Chondrocyte (in vitro differentiated cells): ENCODE data around the gene ARHGAP44. TPM values are rescaled to one million over a fixed set of nuclear protein-coding genes. Genes with fewer than 3 reads are reported as not detected.

ENCODE experiments used
- DNase-seq: peaks from one replicate; pipeline ENCODE4 v3.0.0; 2021; ENCODE audit warnings: mixed read lengths, low spot score
- H3K27ac Mint-ChIP-seq: one replicate; pipeline ENCODE4 v1.8.0; 2021; ENCODE audit warnings: mild to moderate bottlenecking, moderate library complexity, mixed read lengths; ENCODE audit not compliant: unreplicated experiment
- H3K27me3 Mint-ChIP-seq: 2 replicates; pipeline ENCODE4 v1.8.0; 2021; ENCODE audit warnings: low read depth, mixed read lengths
- H3K36me3 Mint-ChIP-seq: 2 replicates; pipeline ENCODE4 v1.8.0; 2021; ENCODE audit warnings: low read depth, mixed read lengths
- H3K4me1 Mint-ChIP-seq: 2 replicates; pipeline ENCODE4 v1.8.0; 2021; ENCODE audit warnings: low read depth, mild to moderate bottlenecking, mixed read lengths
- H3K4me3 Mint-ChIP-seq: one replicate; pipeline ENCODE4 v1.8.0; 2021; ENCODE audit warnings: mild to moderate bottlenecking, moderate library complexity, mixed read lengths; ENCODE audit not compliant: unreplicated experiment
- H3K9me3 Mint-ChIP-seq: 2 replicates; pipeline ENCODE4 v1.8.0; 2021; ENCODE audit warnings: low read depth, mixed read lengths
- total RNA-seq: library from RNA; stranded (reverse); gene quantifications from 3 replicates; pipeline ENCODE4 v1.2.1, GENCODE V29; 2021
- TF ChIP-seq, protein P1 (sequence below): fragments of 200-600 bp; sonication (generic); IDR thresholded peaks from 2 replicates; pipeline ENCODE4 v1.5.0; 2021; ENCODE audit warnings: antibody characterized with exemption, mild to moderate bottlenecking, moderate library complexity

Gene ARHGAP44
- total RNA-seq, 1 donor from 2014 or later = 5.7 TPM

DNA sequence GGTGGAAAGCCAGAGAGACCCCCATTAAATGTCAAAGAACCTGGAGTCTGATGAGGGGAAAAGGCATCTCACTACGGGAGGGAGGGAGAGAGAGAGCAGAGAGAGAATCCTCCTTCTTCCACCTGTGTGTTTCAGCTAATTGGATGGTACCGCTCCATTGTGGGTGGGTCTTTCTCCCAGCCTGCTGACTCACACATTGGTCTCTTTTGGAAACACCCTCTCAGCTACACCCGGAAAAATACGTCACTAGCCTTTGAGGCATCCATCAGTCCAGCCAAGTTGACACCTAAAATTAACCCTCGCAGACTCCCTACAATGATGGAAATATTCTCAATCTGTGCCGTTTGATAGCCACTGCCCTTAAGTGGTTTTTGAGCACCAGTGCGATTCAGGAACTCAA lies 128.1 kb downstream of the ARHGAP44 start:
- Mint-ChIP-seq H3K36me3 (peaks cover 13% of the 10 kb centered on the region), H3K4me1 (no peaks in the 10 kb centered on the region), H3K27ac (no peak overlapping the region), H3K27me3 (no peaks in the 10 kb centered on the region), H3K9me3 (no peaks in the 10 kb centered on the region), H3K4me3 (no peak overlapping the region)
- no peak for DNase-seq
- TF ChIP-seq, protein P1, sequence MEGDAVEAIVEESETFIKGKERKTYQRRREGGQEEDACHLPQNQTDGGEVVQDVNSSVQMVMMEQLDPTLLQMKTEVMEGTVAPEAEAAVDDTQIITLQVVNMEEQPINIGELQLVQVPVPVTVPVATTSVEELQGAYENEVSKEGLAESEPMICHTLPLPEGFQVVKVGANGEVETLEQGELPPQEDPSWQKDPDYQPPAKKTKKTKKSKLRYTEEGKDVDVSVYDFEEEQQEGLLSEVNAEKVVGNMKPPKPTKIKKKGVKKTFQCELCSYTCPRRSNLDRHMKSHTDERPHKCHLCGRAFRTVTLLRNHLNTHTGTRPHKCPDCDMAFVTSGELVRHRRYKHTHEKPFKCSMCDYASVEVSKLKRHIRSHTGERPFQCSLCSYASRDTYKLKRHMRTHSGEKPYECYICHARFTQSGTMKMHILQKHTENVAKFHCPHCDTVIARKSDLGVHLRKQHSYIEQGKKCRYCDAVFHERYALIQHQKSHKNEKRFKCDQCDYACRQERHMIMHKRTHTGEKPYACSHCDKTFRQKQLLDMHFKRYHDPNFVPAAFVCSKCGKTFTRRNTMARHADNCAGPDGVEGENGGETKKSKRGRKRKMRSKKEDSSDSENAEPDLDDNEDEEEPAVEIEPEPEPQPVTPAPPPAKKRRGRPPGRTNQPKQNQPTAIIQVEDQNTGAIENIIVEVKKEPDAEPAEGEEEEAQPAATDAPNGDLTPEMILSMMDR = no peak

DNA sequence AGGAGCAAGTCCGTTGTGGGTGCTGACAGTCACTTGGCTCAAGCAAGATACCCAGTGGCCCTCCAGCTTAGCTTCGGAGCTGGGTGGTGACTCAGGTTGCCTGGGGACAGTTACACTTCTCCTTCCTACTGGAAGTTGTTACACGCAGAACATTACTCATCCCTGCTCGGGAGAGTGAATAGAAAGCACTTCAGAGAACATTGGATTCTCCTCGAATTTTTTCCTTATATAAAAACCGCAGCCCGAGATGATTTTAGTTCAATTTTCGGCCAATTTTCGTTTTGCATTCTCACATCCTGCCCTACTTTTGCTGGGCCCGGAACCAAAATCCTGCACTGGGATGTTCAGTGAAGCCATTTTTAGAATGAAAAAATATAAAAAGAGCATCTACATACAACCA lies 128.8 kb downstream of the ARHGAP44 start:
- no peak overlapping the region for H3K27ac Mint-ChIP-seq
- peaks cover 13% of the 10 kb centered on the region for H3K36me3 Mint-ChIP-seq
- H3K27me3 Mint-ChIP-seq = no peaks in the 10 kb centered on the region
- TF ChIP-seq, protein P1 = no peak
- no peaks in the 10 kb centered on the region for H3K4me1 Mint-ChIP-seq
- H3K4me3 Mint-ChIP-seq = no peak overlapping the region
- H3K9me3 Mint-ChIP-seq = no peaks in the 10 kb centered on the region
- no peak for DNase-seq

GRCh38 chr17:12922120-12922519 lies 132.8 kb downstream of the ARHGAP44 start:
- Mint-ChIP-seq H3K27me3 (no peaks in the 10 kb centered on the region), H3K27ac (no peak overlapping the region), H3K9me3 (no peaks in the 10 kb centered on the region), H3K4me1 (peaks cover 4% of the 10 kb centered on the region), H3K36me3 (peaks cover 11% of the 10 kb centered on the region), H3K4me3 (no peak overlapping the region)
- DNase-seq = no peak
- TF ChIP-seq, protein P1 = no peak

GRCh38 chr17:12924614-12925013 lies 135.3 kb downstream of the ARHGAP44 start:
- no peaks in the 10 kb centered on the region for H3K27me3 Mint-ChIP-seq
- H3K4me1 Mint-ChIP-seq = peaks cover 15% of the 10 kb centered on the region
- DNase-seq = no peak
- H3K27ac Mint-ChIP-seq = no peak overlapping the region
- no peaks in the 10 kb centered on the region for H3K9me3 Mint-ChIP-seq
- peaks cover 6% of the 10 kb centered on the region for H3K36me3 Mint-ChIP-seq
- TF ChIP-seq, protein P1 = no peak
- no peak overlapping the region for H3K4me3 Mint-ChIP-seq

DNA sequence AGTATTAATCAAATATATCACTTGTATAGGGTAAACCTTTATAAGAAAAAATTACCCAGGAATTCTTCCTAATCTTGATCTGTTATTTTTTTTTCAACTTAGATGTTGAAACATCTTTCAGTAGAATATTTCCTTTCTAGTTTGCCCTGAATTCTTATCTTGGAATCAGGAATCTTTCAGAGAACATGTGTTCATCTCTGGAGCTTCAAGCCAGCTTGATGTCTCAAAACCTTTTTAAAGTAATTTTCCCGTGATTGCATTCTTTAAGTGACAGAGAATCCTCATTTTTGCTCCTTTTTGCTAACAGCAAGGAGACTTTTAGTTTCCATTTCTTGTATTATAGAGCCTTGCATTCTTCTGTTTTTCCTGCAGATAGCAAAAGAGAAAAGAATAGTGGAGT lies 137.7 kb downstream of the ARHGAP44 start:
- no peaks in the 10 kb centered on the region for H3K27me3 Mint-ChIP-seq
- H3K4me3 Mint-ChIP-seq = no peak overlapping the region
- peaks cover 15% of the 10 kb centered on the region for H3K4me1 Mint-ChIP-seq
- H3K27ac Mint-ChIP-seq = no peak overlapping the region
- TF ChIP-seq, protein P1 = no peak
- H3K36me3 Mint-ChIP-seq = peaks cover 3% of the 10 kb centered on the region
- no peaks in the 10 kb centered on the region for H3K9me3 Mint-ChIP-seq
- DNase-seq = no peak
